GM21529 (cell line): ENCODE data around the gene CDC42EP3.
A peak's percentile ranks its signal among the peaks of the same experiment; 100 is the strongest.

Source experiments
- ATAC-seq: cut with Tn5 transposase; IDR thresholded peaks from one replicate; pipeline ENCODE4 v1.9.1; 2021; ENCODE audit not compliant: unreplicated experiment

CDC42EP3 gene

DNA sequence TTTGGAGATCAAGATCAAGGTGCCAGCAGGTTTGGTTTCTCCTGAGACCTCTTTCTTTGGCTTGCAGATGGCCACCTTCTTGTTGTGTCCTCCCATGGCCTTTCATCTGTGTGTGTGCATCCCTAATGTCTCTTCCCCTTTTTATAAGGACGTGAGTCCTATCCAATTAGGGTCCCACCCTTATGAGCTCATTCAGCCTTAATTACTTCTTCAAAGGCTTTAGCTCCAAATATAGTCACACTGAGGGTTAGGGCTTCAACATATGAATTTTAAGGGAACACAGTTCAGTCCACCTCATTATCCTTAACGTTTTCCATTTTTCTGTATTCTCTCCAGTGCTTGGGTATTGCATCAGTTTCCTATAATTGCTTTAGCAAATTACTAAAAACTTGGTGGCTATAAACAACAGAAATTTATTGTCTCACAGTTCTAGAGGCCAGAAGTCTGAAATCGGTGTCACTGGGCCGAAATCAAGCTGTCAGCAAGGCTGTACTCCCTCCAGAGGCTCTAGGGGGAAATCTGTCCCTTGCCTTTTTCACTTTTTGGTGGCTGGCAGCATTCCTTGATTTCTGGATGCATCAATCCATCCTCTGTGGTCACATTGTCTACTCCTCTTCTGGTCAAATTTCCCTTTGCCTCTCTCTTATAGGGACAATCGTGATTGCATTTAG, 34.1 kb downstream of the CDC42EP3 start:
- no peak for ATAC-seq

DNA sequence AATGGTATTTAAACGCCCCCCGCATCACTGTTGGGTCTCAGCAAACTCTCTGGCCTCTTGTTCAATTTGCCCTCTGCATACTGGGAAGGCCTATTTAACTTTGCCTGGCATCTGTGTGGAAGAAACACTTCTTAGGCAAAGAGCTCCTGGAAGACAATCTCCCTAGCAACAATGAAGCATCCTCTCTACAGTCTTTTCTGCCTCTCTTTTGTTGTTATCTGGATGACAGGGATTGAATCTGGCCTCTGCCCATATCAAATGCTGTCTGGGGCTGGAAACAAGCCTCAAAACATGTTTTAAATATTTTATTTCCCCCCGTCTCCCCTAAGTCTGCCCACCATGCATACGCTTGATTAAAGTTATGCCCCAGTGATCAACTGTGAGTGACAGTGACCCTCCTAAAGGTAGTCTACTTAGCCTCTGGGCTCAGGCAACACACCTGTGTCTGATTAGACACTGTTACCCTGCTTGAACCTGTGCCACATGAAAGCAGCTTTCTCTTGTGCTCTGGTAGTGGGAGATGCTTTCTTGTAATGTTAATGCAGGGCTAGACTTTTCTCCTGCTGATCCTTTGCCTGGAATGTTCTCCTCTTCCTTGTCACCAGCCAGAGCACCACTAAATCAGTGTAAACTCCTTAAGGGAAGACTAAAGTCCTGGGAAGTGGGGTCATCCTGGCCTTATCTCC, 34.9 kb downstream of the CDC42EP3 start:
- ATAC-seq = no peak

DNA sequence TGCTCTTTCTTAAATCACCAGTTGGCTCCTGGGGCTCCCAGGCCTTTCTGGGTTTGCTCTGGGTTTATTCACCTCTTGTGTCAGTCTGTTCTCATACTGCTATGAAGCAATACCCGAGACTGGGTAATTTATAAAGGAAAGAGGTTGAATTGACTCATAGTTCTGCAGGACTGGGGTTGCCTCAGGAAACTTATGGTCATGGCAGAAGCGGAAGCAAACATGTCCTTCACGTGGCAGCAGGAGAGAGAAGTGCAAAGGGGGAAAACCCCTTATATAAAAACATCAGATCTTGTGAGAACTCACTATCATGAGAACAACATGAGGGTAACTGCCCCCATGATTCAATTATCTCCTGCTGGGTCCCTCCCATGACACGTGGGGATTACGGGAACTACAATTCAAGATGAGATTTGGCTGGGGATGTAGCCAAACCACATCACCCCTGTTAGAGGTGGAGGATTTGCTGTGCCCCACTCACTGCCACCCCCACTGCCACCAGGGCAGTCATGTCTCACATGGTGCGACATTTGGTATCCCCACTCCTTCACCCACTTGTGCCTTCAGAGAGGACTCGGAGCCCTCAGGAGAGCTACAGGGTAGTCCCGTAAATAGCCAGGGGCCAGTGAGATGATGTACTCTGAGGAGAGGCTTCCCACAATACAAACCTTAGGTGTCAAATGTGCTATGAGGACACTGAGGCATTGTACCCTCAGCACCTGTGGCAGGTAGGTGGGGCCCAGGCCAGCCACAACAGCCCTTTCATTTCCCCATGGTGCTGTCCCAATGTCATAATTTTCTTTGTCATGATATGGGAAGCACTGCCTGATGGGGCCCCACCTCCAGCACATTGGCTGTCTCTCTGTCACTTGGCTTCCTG, 35.7 kb downstream of the CDC42EP3 start:
- peak; percentile 83 for ATAC-seq

DNA sequence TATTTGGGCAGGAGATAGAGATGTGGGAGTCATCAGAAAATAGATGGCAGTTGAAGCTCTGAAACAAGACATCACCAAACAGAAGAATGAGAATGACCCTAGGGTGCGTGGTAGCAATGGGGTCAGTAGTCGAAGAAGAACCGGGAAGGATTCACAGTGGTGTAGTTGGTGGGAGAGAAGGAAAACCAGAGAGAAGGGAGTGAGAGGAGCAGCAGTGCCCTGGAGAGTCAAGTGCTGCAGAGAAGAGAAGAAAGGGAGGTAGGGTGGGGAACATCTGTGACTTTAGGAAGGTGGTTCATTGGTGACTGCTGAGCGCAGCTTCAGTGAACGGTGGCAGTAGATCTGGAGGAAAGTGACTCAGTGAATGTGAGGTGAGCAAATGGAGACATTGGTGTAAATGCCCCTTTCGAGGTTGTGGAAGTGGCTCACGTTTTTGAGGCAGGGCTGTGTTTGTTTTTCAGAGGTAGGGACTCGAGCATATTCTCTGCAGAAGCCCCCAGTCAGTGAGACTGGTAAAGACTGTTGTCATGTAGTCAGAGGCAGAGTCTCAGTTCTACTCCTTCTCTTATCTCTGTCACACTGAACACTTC, 36.4 kb downstream of the CDC42EP3 start:
- no peak for ATAC-seq

DNA sequence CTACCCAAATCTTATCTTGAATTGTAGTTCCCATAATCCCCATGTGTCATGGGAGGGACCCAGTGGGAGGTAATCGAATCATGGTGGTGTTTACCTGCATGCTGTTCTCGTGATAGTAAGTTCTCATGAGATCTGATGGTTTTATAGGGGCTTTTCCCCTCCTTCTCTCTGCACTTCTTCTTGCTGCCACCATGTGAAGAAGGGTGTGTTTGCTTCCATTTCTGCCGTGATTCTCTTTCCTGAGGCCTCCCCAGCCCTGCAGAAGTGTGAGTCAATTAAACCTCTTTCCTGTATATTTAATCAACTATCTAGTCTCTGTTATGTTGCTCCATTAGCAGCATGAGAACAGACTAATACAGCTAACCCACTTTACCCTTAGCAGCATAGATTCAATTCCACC, 37.6 kb downstream of the CDC42EP3 start:
- no peak for ATAC-seq

DNA sequence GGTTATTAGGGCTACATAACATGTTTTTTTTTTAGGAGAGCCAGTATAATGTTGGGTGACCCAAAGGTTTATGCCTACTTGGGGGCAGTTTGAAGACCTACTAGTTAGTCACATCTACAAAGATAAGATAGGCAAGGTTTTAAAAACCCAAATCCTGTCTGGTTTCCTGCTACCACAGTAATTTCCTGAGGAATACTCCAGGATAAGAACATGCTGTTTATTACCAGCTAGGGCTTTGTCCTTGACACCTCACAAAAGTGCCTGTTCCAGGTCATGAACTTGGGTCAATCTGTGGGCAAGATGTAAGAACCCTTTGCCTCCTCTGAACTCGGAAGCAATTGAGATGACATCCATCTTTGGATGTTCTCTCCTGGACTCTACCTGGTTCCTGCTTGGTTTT, 38.2 kb downstream of the CDC42EP3 start:
- no peak for ATAC-seq

DNA sequence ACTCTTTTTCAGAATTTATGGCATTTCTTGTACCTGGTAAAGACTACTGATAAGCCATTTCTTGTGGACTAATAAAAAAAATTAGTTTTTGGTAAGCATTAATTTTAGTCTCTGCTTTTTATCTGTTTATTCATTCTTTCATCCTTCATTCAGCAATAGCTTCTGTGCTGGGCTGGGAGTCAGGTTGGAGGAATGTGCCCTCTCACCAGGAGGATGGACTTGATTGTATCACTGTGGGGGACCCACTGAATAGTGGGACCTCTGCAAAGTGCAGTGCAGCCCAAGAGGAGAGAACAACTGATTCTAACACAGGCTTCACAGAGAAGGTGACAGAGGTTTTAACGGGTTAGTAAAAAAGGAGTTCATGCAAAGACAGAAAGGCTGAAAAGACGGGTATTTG, 39.1 kb downstream of the CDC42EP3 start:
- no peak for ATAC-seq

DNA sequence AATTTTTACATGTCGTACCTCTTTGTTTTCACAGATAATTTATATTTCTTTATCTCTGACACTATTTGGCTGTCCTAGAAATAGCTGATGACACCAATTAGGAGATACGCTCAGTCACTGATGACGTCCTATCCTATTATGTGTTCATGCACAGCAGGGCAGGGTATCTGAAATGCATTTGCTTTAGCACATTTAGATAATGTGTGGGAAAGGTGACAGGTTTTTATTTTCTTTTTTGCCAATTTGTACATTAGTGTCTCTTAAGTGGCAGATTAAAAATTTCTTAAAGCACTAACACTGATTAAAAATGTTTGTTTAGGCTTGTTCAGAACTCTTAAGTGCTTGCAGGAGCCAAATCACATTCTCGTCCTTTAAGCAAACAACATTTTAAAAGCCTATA, 39.7 kb downstream of the CDC42EP3 start:
- ATAC-seq = no peak

DNA sequence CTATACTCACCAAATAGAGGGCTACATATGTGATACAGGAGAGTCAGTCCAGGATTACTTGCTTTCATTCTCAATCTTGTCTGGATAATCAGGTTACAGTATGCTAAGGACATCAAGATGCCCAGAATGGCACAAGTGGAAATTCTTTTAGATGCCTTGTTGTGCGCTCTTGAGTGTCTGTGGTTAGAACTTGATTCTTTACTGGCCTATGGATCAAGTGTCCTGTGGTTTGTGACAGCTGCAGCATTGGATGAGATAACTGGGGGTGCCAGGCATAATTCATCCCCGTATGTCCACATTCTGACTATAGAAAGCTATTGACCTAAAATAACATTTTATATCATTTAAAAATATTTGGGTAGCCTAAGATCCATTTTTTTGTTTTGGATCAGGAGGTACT, 40.1 kb downstream of the CDC42EP3 start:
- ATAC-seq = no peak

DNA sequence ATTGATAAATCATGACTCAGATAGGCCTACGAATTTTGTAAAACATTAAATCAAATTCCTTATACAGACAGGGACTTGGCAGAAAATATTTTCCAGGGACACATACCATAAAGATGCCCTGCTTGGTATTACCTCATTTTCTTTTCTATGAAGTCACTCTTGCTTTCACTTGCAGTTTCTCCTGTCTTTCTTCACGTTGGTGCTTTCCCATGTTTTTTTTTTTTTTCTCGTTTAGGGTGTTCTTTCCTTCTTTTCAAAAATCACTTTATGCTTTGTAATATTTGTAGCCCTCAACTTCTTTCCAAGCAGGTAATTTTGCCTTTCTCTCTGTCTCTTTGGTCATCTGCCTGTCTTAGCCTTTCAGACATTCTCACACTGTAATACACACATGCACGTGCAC, 40.7 kb downstream of the CDC42EP3 start:
- no peak for ATAC-seq

DNA sequence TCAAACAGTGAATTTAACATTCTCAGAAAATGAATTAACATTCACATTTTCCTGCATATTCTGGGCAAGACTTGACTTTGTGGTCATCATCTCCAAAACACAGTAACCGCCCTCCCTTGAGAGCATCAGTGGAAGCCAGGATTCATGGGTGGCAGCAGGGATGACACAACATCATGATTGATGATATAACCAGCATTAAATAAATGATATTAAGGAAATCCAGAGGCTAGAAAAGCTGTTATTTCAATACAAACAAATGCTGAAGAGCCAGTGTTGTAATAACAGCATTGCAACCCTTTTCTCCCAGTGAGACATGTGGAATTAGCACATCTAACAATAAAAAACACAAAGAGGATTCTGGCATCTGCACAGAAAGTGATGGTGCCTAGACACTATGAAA, 41.1 kb downstream of the CDC42EP3 start:
- no peak for ATAC-seq

DNA sequence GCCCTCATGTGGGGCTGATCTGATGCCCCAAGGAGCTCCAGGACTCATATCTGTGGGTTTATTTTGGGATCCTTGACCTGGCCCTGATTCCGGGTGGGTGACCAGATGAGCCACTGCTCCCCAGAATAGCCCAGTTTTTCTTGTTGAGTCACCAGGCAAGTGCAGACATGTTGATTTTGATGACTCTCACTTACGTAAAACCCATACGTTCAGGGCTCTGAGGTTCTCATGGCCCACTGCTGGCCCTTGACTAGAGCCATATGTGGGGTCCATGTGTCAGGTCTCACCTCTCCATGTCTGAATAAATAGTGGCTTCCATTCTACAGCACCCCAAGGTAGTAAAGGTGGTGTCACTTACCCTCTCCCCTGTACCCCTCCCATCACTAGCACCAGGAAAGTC, 41.9 kb downstream of the CDC42EP3 start:
- ATAC-seq = no peak

DNA sequence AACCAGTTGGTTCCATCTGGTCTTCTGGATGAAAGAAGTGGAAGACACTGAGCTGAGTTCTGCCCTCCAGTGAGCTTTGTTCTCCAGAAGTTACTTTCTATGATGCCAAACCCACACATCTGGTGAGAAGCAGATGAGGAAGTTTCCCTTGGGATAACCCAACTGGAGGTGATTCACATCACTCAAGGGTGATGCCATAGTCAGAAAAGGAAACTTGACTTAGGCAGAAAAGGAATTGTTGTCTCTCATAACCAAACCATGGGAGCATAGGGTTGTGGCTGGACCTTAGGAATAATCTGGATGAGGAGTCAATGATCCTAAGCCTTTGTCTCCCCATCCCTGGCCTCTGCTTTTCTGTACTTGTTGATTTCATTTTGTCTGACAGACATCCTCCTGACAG, 43.7 kb downstream of the CDC42EP3 start:
- ATAC-seq = no peak

DNA sequence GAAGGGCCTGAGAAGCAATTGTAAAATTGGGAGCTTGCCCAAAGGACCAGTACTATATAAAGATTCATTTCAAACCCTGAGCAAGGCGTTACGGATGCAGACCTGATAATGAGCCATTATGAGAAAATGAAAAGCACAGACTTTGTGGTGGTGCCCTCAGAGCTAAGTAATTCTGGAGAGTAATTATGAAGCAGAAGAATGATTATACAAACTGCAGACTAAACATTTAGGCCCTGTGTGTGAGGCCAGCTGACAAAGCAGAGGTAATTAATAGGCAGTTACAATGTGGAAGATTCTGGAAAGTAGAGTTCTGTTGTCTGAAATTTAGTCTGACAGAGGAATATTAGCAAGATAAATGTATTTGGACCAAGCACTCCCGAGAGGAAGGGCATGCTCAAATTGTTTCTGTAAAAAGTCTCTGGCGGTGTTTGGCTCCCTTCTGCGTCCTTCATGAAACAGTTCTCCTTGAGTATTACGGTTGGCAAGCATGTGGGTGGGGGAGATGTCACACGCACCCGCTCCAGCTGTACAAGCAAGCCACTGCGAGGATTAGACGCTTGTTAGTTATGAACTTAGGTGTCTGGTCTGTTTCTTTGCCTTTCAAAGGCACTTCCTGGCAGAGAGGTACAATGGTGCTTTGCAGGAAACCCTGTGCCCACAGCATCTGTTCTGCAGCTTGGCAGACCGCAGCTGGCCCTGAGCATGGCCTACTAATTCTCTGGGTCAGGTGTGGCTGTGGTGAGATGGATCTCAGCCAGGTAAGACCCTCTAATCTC, 45.5 kb downstream of the CDC42EP3 start:
- ATAC-seq = peak; percentile 37

DNA sequence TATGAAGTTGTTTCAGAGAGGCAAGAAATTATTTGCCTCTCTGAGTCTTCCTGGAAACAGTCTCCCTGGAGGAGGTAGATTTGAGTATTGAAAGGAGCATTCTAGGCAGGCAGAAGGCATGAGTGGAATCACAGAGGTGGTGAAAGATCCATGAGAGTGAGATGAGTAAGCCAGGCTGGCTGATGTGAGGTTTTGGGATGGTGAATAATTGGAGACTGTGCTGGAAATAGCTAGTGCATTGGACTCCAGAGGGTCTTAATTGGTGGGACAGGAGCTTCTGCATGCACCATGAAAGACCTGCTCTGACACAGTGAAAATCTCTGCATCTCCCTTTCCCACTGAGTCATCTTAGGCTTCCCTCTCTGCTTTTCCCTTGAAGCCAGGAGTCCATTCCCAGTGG, 46.3 kb downstream of the CDC42EP3 start:
- ATAC-seq = no peak

DNA sequence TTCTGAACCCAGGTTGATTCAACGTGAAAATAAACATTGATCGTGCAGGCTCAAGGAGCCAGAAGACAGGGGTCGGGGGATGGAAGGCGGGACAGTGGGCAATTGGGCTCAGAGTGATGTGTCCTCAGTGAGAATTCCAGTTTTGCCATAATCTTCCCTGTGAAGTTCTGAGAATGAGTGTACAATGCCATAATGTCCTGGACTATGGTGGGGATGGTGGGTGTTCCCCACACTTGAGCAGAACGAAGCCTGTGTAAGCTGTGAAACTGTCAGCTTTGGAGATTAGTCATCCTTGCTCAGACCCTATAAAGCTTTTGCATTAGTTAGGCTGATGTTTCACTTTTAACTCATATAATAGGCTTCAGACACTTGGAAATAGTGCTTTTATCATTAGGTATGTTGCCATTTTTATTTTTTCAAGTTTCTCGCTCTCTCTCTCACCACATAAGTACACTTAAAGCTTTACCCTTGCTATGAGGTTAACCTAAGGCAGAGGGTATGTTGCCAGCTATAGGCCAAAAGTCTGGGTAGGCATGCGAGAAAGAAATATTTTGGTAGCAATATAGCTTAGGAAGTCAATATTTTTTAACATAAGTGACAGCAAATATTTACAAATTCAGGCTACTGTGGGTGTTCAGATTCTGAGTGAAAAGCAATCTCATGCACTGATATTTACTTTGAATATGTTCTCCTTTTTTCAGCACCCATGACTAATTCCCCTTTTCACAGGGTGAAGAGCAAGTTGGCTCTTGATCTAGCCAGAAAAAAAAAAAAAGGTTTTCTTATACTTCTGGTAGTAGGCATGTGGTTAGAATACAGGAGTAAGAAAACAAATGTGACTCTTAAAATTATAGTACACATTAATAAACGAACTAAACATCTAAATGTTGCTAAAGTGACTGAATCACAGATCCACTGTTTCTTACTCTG, 47.2 kb downstream of the CDC42EP3 start:
- ATAC-seq = peak; percentile 84

DNA sequence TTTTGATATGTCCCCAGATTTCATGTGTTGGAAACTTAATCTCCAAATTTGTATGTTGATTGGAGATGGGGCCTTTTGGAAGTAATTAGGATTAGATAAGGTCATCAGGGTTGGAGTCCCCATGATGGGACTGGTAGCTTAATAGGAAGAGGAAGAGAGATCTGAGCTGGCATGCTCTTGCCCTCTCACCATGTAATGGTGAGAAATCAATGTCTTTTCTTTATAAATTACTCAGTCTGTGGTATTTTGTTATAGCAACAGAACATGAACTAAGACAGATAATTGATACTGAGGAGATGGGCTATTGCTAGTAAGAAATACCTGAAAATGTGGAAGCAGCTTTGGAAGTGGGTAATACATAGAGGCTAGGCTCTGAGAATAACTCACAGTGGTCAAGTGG, 48.0 kb downstream of the CDC42EP3 start:
- no peak for ATAC-seq

DNA sequence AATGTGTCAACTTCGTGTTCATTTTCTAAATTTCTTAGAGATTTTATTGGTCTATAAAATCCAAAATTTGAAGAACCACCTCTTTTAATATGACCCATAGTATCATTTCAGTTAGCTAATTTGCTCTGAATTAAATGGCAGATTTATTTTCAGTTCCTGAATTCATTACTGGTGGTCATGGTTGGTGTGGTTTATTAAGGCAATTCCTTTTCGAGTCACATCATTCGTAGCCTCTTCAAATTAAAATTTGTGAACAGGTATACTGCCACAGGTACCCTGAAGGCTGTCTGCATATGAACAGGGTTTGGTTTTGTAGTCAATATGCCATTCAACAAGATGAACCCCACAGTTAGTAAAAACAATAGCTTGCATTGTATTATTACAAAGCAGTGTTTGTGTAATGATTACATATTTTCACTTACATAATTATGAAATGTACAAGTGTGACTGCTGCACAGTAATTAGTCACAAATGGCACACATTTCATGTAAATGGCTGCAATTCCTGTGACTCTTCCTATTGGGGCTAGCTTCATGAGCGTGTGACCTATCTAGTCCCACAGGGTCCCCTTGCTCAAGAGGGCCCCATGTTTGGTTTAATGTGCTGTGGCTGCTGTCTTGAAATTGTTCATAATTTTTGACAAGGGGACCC, 48.9 kb downstream of the CDC42EP3 start:
- no peak for ATAC-seq

DNA sequence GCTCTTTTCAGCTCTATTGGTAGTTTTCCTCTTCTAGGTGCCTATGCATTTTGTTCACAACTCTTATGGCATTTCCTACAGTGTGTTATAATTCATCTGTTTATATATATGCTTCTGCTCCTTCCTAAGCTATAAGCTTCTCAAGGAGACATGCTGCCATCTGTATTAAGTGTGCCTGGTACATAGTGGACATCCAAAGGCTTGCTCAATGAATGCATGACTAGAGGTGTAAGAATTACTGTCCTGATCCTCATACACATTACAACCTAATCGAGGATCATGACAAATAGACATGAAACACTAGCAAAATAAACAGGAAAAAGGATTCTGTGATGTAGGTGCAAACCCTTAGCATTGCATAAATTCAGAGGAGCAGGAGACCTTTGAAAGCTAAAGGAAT, 50.2 kb downstream of the CDC42EP3 start:
- no peak for ATAC-seq
